GM10266 (cell line): ENCODE results near the gene LRRTM4.
"Not testable (repeated sequence)": the region's sequence is repeated elsewhere in the genome, so short reads cannot be mapped to it uniquely, and the experiment has no call there.

Experiments
- DNase-seq: peaks from one replicate; pipeline ENCODE4 v3.0.0; 2012; ENCODE audit errors: extremely low spot score
- TF ChIP-seq, protein P1 (sequence below): IDR thresholded peaks from 2 replicates; pipeline ENCODE4 v1.5.1; 2012; ENCODE audit warnings: mild to moderate bottlenecking, low read depth; ENCODE audit not compliant: control insufficient read depth, insufficient read depth; ENCODE audit errors: missing control alignments

The LRRTM4 gene

GRCh38 chr2:77161009-77161408, 361.2 kb downstream of the LRRTM4 start:
- DNase-seq, result no peak
- TF ChIP-seq, protein P1, sequence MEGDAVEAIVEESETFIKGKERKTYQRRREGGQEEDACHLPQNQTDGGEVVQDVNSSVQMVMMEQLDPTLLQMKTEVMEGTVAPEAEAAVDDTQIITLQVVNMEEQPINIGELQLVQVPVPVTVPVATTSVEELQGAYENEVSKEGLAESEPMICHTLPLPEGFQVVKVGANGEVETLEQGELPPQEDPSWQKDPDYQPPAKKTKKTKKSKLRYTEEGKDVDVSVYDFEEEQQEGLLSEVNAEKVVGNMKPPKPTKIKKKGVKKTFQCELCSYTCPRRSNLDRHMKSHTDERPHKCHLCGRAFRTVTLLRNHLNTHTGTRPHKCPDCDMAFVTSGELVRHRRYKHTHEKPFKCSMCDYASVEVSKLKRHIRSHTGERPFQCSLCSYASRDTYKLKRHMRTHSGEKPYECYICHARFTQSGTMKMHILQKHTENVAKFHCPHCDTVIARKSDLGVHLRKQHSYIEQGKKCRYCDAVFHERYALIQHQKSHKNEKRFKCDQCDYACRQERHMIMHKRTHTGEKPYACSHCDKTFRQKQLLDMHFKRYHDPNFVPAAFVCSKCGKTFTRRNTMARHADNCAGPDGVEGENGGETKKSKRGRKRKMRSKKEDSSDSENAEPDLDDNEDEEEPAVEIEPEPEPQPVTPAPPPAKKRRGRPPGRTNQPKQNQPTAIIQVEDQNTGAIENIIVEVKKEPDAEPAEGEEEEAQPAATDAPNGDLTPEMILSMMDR, result no peak

GRCh38 chr2:77156599-77156998, 365.6 kb downstream of the LRRTM4 start:
- DNase-seq, result no peak
- TF ChIP-seq, protein P1, result no peak

GRCh38 chr2:77155511-77155910, 366.7 kb downstream of the LRRTM4 start:
- no peak for DNase-seq
- TF ChIP-seq, protein P1, result no peak

- no peak for DNase-seq
- TF ChIP-seq, protein P1, result no peak
Observed at GRCh38 chr2:77149565-77149964, 372.6 kb downstream of the LRRTM4 start.

- DNase-seq, result no peak
- TF ChIP-seq, protein P1, result no peak
Observed at GRCh38 chr2:77147153-77147552, 375.0 kb downstream of the LRRTM4 start.

GRCh38 chr2:77144772-77145171, 377.4 kb downstream of the LRRTM4 start:
- no peak for DNase-seq
- TF ChIP-seq, protein P1, result no peak

DNA sequence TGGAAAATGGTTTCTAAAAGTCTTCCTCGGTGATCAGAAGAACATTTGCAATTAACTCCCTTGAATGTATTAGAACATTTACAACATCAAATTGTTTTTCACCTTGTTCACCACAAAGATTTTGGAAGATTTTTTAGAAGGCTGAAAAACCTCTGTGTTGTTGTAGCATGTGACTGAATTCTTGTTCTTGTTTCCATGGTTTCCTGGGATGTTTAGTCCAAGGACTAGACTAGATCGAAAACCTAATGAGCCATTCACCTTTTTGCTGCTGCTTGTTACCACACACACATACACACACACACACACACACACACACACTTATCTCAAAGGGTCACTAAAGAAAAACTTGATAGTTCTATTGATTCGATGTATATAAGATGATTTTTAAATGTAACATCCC, 380.0 kb downstream of the LRRTM4 start:
- TF ChIP-seq, protein P1, result no peak

GRCh38 chr2:77128479-77128878, 393.7 kb downstream of the LRRTM4 start:
- not testable (repeated sequence) for DNase-seq

More for the DNA sequence above, 380.0 kb downstream of the LRRTM4 start:
- no peak for DNase-seq
